GM18909 (cell line): ENCODE measurements around the gene STRA8.

ENCODE experiments used
- ATAC-seq: cut with Tn5 transposase; IDR thresholded peaks from one replicate; pipeline ENCODE4 v1.9.1; 2021; ENCODE audit warnings: mild to moderate bottlenecking; ENCODE audit not compliant: unreplicated experiment, poor library complexity

STRA8 gene

GRCh38 chr7:135234727-135235126, 1.1 kb downstream of the STRA8 start:
- no peak for ATAC-seq

- no peak for ATAC-seq
Measured at GRCh38 chr7:135235841-135236240, 2.2 kb downstream of the STRA8 start.

DNA sequence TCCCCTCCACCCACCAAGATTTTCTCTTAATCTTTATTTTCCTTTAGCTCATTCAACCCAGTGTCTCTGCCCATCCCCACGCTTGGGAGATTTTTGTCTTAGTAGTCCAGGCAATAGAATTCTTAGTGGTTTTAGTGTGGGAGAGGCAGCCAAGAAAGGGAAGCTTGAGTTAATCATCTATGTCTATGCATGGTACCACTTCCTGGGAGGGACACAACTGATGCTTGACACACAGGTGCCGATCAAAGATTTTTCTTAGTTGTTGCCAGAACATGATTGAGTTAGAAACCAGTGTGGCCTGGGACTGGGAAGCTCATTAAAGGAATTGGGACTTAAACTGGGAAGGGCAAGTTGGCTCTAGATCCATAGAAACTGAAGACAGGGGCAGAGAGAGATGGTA, 3.1 kb downstream of the STRA8 start:
- ATAC-seq, result peak; percentile 94

- no peak for ATAC-seq
Measured at GRCh38 chr7:135238112-135238744, 4.6 kb downstream of the STRA8 start.

GRCh38 chr7:135239263-135239662, 5.6 kb downstream of the STRA8 start:
- no peak for ATAC-seq

- no peak for ATAC-seq
Measured at GRCh38 chr7:135240441-135240840, 6.8 kb downstream of the STRA8 start.

DNA sequence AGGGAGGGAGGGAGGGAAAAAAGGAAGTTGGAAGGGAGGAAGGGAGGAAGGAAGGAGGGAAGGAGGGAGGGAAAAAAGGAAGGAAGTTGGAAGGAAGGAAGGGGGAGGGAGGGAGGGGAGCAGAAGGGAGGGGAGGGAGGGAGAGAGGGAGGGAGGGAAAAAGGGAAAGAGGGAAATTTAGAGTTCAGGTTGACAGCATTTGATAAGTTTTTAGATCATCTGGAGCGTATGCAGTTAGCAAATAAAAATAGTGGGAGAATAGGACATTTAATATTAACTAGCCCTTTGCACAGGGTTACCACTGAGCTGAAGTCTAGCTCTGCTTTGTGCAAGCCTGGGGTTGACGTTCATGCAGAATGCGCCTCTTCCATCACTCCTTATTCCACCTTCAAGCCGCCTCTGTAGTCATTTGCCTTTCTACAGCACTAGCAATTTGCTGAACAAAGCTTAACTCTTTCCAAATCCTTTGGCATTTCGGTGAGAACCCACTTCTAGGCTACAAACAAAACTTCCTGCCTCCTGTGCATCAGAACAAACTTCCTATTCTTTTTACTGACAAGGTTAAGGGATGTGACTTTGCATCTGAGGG, 8.6 kb downstream of the STRA8 start:
- ATAC-seq, result no peak

- no peak for ATAC-seq
Measured at GRCh38 chr7:135245226-135246190, 11.9 kb downstream of the STRA8 start.

DNA sequence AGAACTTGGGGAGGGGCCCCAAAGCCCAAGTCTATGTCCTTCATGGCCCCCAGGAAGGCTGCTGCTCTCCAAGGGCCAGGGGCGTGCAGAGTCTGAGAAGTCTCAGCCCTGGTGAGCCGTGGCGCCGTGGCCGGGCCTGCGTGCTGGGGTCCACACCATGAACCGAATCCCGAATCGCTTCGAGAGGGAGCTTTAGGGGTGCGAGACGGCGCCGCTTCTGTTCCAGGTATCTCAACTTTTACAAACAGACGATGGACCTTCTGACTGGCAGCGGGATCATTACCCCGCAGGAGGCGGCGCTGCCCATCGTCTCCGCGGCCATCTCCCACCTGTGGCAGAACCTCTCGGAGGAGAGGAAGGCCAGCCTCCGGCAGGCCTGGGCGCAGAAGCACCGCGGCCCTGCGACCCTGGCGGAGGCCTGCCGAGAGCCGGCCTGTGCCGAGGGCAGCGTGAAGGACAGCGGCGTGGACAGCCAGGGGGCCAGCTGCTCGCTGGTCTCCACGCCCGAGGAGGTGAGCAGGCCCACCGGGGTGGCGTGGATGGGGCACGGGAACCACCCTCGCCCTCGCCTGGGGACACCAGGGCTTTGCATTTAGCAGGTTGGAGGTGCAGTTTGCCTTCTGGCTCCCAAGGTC, 12.7 kb downstream of the STRA8 start:
- no peak for ATAC-seq

GRCh38 chr7:135247746-135248471, 14.3 kb downstream of the STRA8 start:
- ATAC-seq, result no peak

GRCh38 chr7:135248546-135248945, 14.9 kb downstream of the STRA8 start:
- ATAC-seq, result no peak

- ATAC-seq, result no peak
Measured at GRCh38 chr7:135251496-135252391, 18.1 kb downstream of the STRA8 start.

GRCh38 chr7:135253851-135254771, 20.5 kb downstream of the STRA8 start:
- ATAC-seq, result no peak

- ATAC-seq, result no peak
Measured at GRCh38 chr7:135257790-135258189, 24.2 kb downstream of the STRA8 start.

- no peak for ATAC-seq
Measured at GRCh38 chr7:135258585-135258984, 24.9 kb downstream of the STRA8 start.

DNA sequence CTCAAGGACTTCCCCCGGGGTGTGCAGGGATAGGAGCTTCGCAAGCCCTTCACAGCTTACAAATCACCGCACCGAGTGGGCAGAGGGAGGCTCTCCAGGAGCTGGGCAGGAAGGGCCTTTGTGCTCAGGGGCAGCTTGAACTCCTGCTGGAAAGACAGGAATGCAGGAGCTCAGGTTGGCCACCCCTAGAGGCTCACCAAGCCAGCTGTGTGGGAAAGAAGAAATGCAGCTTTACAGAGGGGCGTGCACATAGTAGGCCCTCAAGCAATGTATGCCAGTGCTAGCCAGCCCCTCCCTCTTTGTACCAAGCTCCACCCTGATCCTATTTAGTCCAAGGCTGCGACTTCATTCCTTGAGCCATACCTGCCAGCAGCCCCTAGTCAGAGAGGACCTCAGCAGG, 26.1 kb downstream of the STRA8 start:
- ATAC-seq, result no peak

GRCh38 chr7:135260470-135260869, 26.8 kb downstream of the STRA8 start:
- ATAC-seq, result no peak
